ENCODE measurements around the gene TEC.
A peak's percentile ranks its signal among the peaks of the same experiment; 100 is the strongest.
"Not testable (repeated sequence)": the region's sequence is repeated elsewhere in the genome, so short reads cannot be mapped to it uniquely, and the experiment has no call there.

The TEC gene

DNA sequence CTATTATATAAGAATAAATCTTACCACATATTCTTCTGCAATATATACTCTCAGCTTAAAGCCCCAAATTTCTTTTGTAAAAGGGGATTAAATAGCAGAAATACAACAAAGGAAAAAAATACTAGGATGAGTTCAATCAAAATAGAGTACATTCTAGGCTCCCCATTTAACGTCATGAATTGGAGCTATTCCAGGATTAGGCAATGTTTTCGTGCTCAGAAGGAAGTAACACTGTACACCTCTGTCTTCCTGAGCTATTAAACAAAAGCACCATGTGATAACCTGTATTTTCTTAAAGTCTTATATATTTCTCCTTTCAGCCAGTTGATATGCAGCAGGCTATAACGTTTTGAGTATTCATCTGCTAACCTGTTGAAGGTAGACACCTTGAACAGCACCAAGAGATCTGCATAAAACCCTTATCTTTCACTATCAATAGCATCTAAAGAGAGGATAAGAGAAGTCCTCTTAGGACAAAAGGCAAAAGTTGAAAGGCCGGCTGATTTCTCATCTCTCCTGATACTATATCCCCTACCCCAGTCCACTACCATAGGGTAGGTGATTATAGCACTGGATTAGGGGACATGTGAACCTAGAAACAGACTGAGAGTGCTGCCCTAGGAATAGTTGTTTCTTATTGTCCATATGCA is 31.5 kb downstream of the TEC start:
- DNase-seq = no peak

DNA sequence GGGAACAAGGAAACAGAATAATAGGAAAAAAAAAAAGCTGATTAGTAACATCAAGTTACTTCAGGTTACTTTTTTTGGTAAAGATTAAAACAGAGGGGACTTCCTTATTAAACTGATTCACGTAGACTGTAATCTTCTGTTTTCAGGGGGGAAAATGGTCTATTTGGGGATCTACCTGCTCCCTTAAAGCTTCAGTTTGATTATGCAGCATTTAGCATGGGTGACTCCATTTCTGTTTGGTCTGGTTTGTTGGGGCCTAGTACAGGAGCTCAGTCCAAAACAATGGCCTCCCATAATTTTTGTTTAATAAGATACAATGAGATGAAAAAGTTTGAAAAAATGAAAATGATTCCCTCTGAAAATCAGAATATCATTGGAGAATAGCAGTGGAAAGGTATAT is 34.6 kb downstream of the TEC start:
- no peak for DNase-seq

DNA sequence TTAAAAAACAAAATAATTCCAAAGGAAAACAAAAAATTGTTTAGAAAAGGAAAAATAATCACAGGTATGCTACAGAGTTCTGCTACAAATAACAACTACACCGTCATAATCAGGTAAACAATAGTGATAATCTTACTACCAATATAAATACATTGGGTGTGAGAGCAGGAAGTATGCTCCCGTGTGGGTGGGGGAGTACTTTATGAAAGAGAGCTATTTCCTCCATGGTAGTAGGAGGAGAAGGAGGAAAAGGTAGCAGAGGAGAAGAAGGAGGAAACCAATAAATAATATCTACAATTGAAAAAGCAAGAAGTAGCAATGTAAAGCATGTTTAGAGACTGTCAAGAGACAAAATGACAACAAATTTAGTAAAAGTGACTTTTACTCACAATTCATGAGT is 35.1 kb downstream of the TEC start:
- DNase-seq = no peak

DNA sequence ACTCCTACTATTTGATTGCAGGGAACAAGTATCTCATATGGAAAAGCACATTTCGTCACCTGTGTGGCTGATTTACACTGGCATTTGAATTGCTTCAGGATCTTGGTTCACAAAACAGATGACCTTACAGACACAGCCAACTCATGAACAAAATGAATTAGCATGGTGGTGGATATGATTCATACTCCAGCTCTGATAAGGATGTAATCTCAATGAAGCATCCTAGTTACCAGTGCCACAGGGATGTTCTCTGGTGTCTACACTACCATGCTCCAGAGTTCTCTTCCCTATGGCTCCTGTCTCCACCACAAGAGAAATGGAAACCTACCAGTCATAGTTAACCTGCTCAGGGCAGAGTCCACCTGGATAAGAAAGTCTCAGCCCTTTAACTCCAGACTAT is 40.7 kb downstream of the TEC start:
- DNase-seq = no peak

DNA sequence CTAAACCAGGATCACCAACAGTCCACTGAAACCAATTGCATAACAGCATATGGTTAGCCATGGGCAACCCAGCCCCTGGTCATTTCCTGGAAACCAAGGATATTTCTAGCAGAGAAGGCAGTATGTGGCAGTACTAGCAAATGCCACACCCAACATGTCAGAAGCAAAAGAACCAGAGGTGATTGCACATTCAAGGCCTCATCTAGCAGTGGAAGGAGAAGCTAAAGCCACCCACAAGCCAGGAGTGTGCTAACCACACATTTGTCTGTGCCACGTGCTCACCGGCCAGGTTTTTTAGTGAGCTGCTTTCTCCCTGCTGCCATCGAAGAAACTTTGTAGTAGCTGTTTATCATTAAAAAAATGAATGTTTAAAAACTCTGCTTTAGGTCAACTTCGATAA is 42.0 kb downstream of the TEC start:
- DNase-seq = no peak

DNA sequence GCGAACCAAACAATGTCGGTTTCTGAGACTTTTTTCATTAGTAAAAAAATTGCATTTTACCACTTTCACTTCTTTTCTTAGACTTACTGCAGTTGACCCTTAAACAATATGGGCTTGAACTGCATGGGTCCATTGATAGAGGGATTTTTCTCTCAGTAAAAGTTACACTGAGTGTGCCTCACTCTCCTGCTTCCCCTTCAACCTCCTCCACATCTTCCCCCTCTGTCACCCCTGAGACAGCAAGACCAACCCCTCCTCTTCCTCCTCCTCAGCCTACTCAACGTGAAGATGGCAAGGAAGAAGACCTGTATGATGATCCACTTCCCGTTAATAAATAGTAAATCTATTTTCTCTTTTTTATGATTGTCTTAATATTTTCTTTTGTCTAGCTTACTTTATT is 43.4 kb downstream of the TEC start:
- DNase-seq = no peak

DNA sequence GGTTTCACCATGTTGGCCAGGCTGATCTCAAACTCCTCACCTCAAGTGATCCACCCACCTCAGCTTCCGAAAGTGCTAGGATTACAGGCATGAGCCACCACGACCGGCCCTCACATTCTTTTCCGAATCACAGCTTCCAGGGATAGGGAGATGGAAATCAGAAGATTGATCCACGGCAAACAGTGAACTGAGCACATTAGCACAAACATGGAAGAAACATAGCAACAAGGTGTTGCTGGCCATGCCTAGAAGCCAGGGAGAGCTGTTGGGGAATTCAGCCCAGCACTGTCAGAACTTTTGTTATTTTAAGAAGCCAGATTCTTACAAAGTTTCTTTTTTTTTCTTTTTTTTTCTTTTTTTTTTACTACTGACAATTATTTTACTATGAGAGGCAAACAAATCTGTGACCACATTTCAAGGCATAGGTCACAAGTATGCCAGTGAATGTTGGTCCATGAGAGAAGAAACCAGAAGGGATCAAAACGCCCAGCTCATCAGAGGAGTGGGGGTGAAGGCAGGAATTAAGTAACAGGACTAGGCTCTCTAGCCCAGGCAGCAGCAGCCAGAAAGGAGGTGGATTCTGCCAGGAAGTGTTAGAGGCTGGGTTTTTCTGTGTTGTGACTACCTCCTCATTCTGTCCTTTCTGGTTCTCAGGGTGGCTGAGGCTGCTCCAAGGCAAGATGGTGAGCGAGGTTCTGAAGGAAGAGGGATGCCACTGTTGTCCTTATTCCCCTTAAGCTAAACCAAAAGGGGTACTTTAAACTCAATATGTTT is 44.1 kb downstream of the TEC start:
- no peak for DNase-seq

DNA sequence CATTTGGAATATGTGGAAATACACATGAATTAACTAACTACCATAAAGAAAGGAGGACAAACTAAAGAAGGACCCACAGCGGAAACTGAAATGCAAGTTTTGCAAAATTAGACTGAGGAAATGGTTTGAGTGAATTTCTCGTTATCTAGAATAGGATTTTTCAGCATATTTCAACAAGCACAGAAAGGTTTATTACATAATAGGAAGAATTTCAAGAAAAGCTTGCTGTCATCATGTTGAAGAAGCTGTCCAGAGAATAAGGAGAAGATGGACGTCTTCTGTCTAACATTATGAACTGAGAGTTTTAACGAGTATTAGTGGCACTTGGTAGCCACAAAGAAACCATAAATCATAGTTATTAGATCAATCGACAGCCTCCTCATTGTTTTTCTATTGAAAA is 45.0 kb downstream of the TEC start:
- no peak for DNase-seq

DNA sequence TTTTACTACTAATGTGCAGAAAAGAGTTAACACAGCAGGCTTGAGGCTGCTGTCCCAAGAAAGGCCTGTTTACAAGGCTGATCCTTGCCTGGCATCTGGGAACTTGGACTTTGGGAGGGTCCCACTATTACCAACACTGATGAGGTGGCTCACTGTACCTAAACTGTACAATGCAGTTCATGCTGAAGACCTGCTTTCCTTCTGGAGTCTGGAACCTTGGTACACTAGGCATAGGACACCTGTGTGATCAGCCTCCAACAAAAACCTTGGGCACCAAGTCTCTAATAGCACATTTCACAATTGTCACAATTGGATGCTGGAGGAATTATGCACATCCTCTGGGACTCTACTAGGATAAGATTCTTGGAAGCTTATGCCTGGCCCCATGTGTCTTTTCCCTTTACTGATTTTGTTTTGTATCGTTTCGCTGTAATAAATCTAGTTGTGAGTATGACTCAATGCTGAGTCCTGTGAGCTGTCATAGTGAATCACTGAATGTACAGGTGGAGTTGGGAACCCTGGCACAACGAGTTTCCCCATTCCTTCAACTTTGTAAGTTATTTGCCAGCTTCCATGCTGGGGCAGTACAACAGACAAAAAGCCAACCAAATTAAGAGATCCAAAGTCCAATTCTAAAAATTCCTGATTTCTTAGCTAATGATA is 45.9 kb downstream of the TEC start:
- no peak for DNase-seq

DNA sequence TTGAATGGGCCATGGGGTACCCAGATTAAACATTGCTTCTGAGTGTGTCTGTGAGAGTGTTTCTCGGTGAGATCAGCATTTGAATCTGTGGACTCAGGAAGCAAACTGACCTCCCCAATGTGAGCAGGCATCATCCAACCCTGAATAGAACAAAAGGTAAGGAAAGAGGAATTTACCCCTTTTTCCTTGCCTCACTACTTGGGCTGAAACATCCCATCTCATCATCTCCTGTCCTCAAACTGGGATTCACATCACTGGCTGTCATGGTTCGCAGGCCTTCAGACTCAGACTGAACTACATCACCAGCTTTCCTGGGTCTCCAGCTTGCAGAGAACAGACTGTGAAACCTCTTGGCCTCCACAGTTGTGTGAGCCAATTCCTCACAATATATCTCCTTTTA is 47.1 kb downstream of the TEC start:
- no peak for DNase-seq

DNA sequence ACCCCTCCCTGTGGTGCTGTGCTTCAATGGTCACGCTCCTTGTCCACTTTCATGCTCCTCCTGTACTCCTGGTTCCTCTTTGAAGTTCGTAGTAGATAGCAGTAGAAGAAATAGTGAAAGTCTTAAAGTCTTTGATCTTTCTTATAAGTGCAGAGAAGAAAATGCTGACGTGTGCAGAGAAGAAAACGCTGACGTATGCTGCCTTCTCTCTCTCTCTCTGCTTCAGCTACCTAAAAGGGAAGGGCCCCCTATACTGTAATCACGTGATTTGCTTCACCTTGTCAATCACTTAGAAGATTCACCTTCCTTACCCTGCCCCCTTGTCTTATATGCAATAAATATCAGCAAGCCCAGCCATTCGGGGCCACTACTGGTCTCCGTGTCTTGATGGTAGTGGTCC is 50.2 kb downstream of the TEC start:
- not testable (repeated sequence) for DNase-seq

DNA sequence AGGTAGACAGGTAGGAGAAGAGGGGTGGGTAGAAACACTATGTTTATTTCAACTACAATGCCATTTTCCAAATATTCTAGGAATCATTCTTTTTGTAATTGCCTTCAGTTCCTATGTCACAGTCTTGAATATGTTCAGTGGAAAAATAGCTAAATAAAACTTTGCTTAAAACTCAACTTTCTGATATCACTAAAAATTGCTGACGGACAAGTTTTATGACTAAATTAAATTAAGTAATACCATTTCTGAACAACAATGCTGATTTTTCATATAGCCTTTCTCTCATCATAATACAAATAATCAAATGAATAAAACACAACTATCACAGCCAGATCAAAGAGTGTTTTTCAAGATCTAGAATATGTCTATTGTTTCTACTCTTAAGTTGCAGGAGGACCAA is 53.1 kb downstream of the TEC start:
- DNase-seq = no peak

DNA sequence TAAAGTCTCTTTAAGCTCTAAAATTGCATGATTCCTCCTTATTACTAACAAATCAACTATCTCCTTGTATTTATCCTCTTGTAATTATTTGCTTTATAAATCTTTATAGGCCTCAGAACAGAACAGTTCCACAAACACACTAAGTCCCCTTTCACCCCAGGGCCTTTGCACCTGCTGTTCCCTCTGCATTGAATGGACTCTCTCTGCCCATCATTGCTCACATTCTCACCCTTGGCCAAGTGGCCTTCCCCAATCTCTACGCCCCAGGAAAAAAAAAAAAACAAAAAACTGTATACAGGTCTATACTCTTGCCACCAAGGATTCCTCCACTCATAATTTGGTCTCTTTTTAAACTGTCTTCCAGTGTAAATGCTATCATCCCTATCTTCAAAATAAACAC is 53.7 kb downstream of the TEC start:
- DNase-seq = no peak

DNA sequence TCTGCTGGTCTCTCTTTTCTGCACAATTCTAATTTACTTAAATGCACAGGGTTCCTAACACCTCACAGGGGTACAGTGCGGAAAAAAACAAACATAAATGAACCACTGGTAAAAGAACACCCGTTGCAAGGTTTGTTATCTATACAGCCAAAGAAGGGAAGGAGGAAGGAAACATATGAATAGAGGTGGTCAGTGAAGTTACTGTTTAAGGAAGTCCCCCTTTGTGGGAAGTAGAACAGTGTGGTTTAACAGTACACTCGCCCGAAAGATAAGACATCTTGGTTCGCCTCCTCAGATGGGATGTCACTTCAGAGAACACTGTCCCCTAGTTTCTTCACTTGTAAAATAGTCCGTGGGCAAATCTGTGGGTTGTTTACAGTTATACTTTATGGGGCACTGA is 57.5 kb downstream of the TEC start:
- peak; percentile 90 for DNase-seq

DNA sequence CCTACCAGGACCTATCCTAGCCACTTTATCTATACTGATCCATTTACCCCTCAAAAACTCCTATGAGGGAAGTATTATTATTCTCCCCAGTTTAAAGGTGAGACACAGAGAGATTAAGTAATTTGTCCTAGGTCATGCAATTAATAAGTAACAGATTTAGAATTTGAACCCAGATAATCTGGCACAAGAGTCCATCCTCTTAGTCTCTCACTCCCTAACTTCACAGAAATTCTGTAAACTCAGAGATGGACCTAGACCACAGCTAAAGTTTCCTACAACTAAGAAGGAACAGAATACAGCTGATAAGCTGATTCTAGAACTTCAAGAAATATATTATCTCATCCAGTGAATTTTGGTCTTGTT is 58.7 kb downstream of the TEC start:
- DNase-seq = no peak

DNA sequence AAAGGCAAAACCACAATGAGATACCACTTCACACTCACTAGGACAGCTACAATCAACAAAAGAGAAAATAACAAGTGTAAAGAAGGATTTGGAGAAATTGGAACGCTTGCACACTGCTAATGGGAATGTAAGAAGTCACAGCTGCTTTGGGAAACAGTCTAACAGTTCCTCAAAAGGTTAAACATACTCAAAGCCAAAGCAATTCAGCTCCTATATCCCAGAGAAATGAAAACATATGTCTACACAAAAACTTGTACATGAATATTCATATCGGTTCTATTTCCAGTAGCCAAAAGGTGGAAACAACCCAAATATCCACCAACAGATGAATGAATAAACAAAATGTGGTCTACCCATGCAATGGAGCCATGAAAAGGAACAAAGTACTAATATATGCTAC is 64.0 kb downstream of the TEC start:
- DNase-seq = no peak

DNA sequence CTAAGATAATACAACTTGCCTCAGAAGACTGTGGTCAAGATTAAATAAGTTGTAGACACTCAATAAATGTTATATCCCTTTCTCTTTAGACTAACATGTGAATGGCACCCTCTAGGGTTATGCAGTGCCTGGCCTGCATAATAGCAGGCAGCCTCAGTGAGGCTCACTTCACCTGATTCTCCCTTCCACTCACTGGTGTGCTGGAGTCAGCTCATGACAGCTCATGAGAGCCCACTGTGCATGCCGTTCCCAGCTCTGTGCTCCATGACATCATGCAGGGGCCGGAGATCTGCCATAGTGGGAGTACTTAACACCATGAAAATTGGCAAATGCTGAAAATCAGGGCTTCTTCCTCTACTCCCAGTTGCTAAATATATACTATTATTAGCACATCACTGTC is 64.5 kb downstream of the TEC start:
- no peak for DNase-seq

DNA sequence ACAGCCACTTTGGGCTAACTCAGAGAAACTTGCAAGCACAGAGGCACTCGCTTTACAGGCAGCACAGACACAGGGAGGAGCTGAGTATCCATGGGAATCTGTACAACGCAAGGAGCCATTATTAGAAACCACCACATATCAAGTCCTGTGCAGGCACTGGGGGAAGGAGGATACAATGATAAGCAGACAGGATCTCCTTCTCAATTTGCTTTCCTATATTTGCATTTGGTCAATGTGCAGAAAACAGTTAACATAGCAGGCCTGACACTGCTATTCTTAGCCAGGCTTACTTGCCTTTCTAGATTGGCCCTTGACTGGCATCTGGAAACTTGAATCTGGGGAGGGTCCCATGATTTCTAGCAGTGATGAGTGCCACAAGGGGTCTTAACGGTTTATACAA is 65.8 kb downstream of the TEC start:
- DNase-seq = peak; percentile 59

DNA sequence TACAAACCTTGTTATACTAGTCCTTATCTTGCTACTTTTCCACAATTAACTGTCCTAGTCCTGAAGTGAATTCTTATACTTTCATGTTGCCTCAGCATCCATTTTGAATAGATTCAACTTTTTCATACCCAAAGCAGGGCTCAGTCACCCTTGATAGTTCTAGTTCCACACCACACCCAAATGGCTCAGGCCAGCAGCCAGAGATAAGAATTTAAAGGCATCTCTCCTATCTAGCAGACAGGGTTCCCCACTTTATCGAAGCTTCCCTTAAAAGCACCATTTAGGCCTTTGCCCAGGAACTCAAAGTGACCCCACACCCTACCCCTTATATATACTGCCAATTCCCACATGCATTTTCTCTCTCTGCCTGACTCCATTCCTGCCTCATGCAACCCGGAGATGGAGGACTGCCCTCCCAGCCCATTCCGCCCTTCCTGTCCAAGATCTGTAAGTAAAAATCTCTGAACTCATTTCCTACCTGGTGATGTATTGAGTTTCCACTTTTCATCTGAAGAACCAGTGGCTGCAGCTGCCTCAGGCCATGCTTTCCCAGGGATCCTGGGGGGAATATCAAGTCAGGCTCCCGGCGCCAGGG is 71.9 kb downstream of the TEC start:
- no peak for DNase-seq

DNA sequence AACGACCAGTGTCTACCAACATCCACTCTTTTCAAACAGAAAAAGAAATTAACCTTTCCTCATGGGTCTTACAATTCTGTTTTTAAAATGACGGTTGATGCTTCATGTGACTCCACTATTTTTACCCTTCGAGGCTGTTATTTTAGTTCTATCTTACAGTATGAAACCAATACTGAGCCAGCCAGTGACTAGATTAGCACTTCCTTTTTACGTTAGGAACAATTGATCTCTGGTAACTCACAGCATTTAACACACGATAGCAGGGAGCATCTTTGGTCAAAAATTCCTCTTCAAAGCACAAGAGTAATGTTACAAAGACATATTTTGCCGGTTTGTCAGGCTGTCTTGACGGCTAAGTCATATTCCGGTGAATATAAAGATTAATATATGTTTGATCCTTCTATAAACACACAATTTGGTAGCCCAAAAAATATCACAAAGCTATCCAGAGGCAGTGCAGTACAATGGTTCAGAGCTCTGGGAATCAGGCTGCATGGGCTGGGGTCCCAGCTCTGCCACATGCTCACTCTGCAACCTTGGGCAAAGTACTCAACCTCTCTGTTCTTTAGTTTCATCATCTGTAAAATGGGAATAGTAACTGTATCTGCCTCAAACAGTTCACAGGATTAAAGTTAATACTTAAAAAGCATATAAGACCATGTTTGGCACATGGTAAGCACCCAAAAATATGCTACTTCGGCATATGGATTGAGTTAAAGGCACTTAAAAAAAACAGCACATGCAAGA is 72.7 kb downstream of the TEC start:
- DNase-seq = no peak

DNA sequence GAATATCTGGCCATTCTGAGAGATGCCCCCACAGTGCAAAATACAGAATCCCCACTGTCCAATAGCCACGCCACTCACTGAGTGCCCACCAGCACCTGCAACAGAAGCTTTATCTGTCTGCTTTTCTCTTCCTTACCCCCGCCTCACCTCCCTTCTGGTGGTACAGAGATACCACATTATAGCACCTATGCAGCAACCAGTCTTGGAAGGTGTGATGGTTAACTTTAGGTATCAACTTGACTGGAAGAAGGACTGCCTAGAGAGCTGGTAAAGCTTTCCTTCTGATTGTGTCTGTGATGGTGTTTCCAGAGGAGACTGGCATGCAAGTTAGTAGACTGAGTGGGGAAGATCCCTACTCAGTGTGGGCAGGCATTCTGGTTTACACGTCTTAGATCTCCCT is 73.8 kb downstream of the TEC start:
- no peak for DNase-seq

DNA sequence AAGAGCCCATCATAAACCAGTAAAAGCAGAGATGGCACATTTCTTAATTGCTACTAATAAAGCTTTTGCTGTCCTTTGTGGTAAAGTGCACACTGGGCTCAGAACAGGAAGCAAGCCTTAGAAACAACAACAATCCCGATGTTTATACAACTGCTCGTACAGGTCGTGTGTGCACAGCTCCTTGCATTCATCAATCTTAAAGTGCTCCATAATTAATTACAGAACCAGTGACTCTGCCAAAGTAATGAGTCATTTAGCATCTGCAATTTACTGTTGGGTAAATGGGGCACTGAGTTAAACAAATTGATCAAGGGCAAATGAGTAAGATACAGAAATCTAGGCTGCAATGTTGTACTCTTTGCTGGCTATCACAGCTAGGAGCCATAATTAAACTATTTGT is 74.3 kb downstream of the TEC start:
- no peak for DNase-seq

DNA sequence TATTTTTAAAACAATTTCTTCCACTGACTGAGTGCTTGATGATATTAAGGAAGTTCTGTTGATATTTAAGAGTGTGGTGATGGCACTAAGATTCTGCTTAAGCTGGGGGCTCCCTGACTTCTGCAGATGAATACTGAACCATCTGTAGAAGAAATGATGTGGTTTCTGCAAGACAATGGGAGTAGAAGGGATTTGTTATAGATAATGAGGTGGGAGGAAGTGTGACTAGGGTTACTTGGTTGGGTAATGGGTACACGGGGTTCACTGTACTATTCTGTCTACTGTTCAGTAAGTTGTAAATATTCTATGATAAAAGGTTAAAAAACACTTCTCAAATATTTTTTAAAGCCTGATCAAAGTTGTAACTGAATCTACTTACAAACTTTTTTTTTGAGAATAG is 74.7 kb downstream of the TEC start:
- DNase-seq = no peak

Data from GDM1 (cell line).